AG08396 (cell line): Measurements from ENCODE around the gene ELF4.
"Not testable (repeated sequence)": the region's sequence is repeated elsewhere in the genome, so short reads cannot be mapped to it uniquely, and the experiment has no call there.

ENCODE experiments used
- DNase-seq: peaks from one replicate; pipeline ENCODE4 v3.0.0; 2012; ENCODE audit warnings: low spot score, mixed read lengths

The ELF4 gene

DNA sequence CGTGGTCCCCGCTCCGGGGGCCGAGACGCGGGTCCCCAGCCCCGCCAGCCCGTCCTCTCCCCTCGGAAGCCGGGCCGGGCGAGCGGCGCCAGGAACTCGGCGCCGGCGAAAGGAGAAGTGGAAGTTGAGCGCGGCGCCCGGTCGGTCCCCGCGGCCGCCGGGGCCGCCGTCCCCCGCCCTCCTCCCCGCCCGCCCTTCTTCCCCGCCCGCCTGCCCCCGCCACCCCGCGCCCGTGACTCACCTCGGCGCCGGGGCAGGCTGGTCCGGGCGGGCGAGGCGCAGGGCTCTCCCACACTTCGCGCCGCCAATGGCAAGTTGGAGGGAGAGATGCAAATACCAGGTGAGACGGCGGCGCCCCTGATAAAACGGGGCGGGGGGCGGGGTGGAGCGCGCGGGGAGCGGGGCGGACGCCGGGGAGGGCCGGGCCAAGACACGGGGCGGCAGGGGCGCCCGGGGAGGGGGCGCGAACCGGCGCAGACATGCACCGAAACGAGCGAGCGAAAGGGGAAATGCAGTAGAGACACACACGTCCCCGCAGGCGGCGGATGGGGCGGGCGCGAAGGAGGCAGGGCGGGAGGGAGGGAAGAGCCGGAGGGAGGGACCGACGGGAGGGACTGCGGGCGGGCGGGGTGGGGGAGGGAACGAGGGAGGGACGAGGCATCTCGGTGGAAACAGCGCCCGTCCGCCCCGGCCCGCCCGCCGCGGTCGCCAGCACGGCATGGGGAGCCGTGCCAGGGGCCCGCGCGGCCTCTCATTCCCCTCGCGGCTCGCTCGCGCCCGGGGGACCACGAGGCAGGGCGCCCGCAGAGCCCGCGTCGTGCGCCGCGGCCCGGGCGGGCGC, at the start of gene ELF4:
TSS of gene ELF4 (minus strand) at position 119 of the 841 bp plus-strand sequence. CDS start 29,167 bp downstream, outside the sequence.
- DNase-seq = peak; percentile 85

DNA sequence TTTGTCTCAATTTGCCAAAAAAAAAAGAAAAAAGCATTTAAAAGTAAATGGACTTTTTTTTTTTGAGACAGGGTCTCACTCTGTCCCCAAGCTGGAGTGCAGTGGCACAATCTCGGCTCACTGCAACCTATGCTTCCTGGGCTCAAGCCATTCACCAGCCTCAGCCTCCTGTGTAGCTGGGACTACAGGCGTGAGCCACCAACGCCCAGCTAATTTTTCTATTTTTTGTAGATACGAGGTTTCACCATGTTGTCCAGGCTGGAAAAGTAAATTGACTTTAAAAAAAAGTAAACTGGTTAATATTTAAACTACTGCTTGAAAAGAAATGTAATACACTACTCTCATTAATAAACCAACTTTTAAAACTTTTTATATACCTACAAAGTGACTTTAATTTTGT, 49.5 kb upstream of the ELF4 start:
- no peak for DNase-seq

DNA sequence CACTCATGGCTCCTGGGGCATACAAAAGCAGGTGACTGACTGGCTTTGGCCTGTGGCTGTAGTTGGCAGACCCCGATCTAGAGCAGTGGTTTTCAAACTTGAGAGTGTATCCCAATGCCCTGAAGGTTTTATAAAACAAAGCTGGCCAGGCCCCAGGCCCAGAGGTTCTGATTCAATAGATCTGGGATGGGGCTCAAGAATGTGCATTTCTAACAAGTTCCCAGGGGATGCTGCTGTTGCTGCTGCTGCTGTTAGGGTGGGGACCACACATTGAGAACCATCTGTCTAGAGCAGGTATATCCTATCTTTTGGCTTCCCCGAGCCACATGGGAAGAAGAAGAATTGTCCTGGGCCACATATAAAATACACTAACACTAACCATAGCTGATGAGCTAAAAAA, 48.0 kb upstream of the ELF4 start:
- DNase-seq = no peak

DNA sequence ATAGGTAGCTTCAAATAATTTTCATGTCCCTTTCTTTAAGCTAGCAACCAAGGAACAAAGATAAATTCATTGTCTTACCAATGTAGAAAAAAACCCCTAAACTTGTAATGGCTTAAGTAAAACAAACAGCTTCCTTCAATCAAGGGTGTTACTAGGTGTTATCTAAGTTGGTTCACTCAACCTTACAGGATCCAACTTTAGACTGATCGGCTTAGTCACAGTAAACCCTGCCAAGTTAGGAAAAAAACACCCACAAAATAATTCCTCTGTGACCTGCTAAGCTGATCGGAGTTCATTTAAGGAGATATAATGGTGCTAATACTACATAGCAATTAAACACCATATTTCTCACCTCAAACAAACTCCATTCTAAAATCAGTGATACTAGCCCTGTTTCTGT, 45.3 kb upstream of the ELF4 start:
- no peak for DNase-seq

DNA sequence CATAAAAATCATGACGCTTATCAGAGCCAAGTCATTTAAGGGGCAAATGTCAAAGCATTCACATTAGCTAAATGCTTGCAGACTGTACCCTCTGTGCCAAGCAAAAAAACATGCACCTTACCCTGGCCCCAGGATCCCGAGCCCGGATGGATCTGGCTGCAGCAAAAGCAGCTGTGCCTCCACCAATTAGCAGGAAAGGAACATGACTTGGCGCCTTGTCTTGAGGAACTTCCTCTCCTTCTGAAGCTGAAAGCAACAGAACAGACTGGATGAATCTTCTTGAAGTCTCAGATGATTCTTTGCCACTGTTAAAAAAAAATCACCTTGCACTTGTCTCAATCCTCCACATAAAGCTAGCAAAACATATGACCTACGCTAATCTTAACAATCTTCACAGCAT, 37.3 kb upstream of the ELF4 start:
- DNase-seq = no peak

DNA sequence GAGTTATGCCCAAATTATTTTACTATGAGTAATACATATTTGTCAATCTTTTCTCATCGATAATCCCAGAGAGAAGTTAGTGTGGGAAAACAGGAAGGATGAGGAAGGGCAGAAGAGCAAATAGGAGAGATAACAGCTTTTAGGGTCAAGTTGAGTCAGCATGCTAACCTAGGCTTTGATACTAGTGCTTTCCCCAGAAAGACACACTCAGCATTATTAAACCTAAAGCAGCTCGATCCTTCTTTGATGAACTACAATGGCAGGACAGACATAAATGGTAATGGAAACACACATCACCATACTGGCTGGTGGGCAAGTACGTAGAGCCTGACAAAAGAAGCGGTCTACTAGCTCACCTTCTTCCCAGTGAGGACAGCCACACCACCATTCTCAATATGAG, 34.8 kb upstream of the ELF4 start:
- no peak for DNase-seq

DNA sequence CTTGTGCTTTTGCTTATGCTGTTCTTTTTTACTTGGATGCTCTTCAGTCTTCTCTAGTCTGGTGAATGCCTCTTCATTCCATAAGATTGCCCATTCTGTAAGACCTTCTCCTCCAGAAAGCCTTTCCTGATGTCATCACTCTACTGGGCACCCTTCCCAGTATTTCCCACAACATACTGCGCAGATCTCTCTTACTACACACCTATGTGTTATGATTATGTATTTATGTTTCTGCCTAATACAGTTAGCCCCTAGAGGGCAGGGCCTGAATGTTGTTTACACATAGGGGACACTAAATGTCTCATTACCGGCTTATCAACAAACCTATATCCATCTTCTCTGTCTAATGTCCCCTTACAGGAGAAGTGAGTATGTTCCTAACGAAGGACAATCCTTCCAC, 34.2 kb upstream of the ELF4 start:
- DNase-seq = no peak

DNA sequence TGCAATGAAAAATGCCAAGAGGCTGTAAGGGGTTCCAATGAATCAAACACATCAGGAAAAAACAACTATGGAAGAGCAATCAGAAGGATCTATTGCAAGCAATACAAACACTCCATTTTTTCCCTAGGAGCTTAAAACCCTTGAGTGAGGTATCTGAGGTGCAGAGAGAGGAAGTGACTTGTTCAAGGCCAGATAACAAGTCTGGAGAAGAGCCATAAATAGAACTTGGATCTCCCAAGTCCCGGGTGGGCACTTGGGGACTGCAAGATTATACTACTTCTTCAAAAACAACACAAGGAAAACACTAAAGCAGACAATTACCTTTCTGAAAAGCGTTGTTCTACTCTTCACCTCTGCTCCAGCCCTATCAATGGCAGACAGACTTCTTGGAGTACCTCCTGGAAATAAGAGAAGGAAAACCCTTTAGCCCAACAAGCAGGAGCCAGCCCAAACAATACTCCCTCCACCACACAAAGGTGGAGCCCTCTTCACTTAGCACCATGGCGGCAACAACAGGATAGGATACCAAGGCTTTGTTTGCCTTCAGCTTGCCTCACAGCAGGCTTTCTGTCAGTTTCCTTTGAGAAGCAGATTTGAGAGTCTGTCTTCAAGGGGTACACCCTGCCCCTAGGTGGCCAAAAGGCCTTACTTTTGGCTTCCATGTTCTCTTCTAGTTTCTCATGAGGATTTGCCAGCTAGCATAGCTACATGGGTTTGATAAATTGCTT, 29.3 kb upstream of the ELF4 start:
- no peak for DNase-seq

DNA sequence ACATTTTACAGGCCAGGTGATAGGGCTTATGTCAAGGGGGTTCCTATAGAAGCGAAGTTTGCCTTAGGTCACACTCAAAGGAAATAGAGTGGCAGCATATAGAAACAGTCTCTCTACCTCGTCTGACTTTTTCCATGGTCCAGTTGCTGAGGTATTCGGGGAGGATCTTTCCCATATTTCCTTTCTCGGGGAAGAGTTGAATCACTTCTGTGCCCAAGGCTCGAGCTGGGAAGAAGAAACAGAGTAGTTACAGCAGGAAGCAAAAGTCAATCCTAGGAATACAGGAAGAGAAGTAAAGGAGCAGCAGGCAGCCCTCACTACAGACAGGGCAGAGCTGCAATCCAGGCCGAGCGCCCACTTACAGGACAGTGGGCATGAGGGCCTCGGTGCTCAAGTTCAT, 26.7 kb upstream of the ELF4 start:
- no peak for DNase-seq

DNA sequence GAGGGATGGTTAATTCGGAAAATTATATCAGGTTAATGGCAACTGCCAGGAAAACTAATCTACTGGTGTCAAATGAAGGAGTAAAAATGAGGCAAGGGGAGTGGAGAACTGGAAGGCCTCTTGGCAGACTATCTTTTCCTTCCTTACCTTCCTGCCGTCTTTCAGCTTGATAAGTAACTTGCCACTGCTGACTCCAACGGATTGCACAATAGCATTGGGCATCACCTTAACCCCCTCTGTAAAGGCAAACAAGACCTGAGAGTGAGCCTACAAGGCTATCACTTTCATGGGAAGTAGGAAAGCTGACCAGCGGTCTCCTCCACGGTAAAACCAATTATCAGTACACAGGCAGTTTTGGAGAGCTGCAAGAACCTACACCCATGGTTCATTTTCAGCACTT, 26.2 kb upstream of the ELF4 start:
- no peak for DNase-seq

DNA sequence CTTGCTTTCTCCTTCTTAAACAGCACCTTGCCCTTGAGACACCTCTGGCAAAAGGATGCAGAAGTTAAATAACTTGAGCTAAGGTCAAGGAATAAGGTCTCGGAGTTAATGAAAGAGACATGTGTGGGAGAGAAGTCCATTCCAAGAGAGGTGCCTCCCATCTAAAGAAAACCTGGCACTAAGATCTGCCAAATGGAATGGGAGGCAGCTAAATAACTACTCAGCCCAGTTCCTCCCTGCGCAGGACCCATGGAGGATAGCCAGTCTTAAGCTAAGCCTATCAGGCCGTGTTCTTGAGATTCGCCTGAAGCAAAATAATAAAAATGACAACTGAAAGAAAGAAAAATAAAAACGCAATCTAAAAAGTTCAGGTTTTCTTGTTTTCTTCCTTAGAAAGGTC, 20.7 kb upstream of the ELF4 start:
- DNase-seq = no peak

DNA sequence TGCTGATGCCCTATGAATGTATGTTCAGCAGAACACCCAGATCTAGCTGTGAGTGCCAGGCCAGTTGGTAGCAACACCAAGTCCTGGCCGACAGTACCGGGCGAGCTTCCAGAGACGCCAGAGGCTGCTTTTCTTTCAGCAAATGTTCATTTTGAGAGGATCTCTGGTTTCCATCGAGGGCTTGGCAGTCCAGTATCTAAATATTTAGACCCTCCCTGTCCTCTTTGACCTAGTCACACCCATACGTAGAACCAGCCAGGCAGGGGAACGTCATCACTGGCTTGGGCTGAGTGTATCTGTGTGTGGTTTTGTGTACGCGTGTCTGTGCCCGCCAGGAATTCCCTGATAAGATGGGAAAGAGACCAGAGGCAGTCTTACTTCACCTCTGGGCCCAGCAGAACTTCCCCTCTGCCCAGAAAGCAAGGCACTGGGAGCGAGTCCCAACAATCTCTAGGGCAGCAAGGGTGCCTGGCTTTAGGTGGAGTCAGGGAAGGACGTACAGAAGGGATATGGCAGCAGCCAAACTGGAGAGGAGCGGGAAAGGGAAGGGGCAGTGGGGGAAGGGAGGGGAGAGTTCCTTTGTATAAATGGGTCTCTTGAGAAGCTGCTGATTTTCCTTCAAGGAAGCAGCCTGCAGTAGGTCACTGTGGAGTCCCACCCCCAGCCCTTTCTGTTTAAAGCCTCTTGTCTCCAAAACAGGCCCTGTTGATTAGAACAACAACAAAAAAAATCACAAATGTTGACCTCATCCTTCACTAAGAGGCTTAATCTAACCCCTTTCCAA, 15.0 kb upstream of the ELF4 start:
- DNase-seq = peak; percentile 38

DNA sequence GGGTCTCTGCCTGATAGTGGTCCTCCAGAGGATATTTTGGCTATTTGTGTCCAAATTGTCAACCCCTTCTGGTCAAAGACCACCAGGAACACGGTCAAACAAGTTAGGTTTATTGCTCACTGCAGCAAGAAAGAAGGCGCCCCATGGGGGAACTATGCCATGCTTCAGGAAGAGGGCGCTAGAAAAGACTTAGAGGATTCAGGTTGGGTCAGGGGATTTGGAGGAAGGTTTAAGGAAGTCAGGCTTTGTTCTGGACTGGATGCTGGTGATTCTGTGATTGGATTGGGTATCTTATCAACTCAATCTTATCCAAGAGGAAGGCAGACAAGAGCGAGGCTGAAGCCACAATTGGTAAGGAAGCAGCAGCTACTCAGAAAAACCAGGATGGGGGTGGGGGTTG, 14.3 kb upstream of the ELF4 start:
- DNase-seq = no peak

DNA sequence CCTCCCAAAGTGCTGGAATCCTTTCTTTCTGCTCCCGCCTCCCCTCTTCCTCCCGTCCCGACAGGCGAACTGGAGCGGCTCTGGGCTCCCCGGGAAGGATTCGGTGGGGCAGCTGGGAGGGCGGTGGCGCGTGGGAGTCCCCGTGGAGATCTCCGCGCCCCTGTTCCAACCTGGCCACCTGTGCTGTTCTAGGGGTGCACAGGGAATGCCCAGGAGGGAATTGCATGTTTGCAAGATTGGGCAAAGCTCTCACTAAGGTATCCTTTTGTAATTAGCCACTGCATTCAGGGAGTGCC, 11.2 kb upstream of the ELF4 start:
- no peak for DNase-seq

DNA sequence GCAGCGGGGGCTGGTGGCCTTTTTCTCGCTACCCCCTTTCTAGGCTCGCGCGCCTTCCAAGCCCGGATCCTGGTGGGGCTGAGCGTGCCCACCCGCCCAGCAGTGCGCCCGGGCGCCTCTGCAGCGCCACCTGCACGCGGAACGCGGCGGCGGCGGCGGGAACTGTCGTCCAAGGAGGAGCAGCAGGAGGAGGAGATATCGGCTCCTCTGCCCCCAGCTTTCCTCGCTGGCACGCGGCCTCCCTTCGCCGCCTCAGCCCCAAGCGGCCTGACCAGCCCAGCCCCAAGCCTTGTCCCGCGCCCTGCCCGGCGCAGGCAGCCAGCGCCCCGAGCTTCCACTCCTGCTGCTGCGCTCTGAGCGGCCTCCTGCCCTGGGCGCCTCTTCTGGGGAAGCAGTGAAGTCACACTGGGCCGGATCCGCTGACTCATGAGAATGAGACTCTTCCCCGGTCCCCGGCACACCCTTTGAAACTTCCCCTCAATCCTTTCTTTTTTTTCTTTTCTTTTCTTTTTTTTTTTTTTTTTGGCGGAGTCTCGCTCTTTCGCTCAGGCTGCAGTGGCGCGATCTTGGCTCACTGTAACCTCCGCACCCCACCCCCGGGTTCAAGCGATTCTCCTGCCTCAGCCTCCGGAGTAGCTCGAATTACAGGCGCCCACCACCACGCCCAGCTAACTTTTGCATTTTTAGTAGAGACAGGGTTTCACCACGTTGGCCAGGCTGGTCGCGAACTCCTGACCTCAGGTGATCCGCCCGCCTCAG, 10.6 kb upstream of the ELF4 start:
- peak; percentile 85 for DNase-seq

DNA sequence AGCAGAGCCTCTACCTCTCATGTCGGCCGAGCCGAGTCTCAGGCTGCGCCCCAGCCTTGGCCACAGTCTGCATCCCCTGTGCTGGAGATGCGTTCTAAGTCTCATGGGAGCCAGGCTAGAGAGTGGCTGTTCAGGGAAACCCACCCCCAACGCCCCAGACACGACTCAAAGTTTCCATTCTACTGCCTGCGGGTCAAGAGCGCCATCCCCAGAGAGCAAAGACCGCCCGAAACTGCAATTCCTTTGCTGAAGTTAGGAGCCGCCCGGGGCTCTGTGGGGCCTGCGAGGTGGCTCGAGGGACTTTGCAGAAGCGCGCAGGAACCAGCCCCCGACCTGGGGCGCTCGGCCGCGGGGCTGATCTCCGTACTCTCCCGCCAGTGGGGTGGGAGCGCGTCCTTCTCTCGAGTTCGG, 10.0 kb upstream of the ELF4 start:
- DNase-seq = no peak

DNA sequence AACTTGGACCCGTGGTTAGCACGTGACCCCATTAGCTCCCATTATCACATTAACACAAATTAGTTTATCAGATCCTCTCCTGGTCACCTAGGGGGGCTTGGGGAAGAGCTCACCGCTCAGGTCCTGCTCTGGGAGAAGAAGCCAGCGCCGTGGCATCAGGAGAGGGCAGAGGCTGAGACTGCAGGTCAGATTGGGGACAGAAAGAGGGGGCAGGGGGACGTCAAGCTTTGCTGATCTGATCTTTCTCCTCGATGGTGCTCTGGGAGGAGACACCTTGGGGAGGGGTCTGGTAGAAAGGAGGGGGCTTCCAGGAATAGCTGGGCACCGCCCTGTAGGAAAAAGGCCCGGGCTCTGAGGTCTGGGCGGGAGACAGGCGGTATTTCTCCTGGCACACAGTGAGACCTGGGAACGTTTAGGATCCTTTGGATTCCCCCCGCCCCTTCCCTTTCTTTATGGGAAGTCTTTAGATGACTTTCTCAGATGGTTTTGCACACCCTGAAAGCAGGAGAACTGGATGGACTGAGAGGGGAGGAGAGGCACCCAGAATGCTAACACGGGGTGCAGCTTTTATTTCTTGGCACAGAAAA, 9.1 kb upstream of the ELF4 start:
- no peak for DNase-seq

DNA sequence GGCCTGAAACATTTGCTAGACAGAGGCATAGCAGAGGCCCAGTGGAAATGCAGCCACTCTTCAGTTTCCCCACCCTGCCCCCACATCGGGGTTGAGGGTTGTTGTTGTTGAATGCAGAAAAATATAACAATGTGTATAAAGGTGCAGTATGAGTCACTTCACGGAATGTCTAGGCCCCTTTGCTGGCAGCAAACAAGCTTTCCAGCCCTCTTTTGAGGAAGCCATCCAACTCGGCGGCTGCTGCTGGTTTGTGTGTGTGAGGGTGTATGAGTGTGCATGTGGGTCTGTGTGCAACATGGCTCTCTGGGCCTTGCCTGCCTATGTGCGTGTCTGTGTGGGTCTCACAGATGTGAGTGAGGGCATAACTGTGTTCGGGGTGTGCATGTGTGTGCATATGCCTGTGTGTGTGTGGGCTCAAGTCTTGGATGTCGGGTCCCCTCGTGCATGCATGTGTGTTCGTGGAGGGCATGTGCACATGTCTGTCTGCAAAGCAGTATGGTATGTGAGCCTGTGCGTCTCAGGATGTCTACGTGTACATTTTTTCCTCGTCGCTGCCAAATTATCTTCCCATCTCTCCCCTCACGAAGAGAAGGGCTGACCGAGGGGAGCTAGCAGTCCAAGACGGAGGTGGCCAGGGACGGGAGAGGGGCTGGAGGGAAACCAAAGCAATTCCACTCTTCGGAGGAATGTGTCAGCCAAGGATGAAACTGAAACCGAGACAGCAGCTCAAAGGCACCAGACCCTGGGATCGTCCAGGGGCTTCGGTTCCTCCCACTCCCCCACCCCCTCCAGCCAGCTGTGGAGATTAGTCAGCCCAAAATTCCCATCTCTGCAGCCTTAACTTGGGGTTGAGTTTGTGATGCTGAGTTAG, 8.4 kb upstream of the ELF4 start:
- DNase-seq = peak; percentile 57

DNA sequence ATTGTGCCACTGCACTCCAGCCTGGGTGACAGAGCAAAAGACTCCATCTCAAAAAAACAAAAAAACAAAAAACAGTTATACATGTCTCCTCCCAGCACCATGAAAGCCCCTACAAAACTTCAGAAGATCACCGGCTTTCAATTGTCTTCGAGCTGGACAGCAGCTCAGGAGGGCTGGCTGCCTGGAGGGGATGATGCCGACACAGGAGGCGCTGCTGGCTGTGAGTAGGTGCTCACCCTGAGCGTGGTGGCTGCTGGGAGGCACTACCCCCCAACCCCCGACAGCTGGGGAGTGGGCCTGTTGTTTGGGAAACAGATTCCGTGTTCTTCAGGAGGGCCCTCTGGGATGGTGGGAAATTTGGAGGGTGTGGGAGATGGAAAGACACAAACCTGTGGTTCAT, 6.9 kb upstream of the ELF4 start:
- DNase-seq = no peak

DNA sequence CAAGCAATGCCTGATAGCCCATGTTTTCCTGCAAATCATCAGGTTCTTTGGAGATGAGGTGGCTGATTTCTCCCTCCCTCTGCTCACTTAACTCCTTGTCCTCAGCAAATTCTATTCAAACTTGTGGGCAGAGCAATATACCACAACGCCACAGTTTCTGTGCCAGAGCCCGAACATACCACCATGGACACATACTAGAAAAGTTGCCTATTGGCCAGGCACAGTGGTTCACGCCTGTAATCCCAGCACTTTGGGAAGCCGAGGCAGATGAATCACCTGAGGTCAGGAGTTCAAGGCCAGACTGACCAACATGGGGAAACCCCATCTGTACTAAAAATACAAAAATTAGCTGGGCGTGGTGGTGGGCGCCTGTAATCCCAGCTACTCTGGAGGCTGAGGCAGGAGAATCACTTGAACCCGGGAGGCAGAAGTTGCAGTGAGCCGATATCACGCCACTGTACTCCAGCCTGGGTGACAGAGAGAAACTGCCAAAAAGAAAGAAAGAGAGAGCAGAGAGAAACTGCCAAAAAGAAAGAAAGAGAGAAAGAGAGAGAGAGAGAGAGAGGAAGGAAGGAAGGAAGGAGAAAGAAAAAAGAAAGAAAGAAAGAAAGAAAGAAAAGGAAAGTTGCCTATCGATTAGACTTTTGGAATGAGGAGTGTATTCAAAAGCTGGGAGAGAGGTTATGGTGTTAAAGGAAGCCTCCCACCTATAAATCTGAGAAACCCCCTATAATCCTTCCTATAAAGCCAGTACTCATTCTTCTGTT, 5.0 kb upstream of the ELF4 start:
- DNase-seq = not testable (repeated sequence)
